Hematopoietic multipotent progenitor cell (in vitro differentiated cells): Measurements from ENCODE around the gene RABGGTB. TPM values are rescaled to one million over a fixed set of nuclear protein-coding genes. Genes with fewer than 3 reads are reported as not detected.
"Not testable (repeated sequence)": the region's sequence is repeated elsewhere in the genome, so short reads cannot be mapped to it uniquely, and the experiment has no call there.

Source experiments
- DNase-seq, 3 donors: peaks; one replicate each; pipeline ENCODE4 v3.0.0-alpha.2; 2011 to 2015; ENCODE audit warnings: low read depth in 2 of 3, low spot score in 2 of 3
- total RNA-seq: library from RNA; depleted of rRNA; stranded (reverse); fragments of >200 nt; gene quantifications from one replicate; pipeline ENCODE4 v1.2.3, GENCODE V29; 2012

RABGGTB gene
- total RNA-seq: 65.4 TPM

- DNase-seq: peak; percentile 89 to 97 (median 96)
Observed at GRCh38 chr1:75785983-75786853, at the start of gene RABGGTB. TSS of gene RABGGTB (plus strand) at chr1:75786256. CDS start at chr1:75786272, 16 bp downstream.

GRCh38 chr1:75742047-75742625, 43.9 kb upstream of the RABGGTB start:
- no peak for DNase-seq

- no peak for DNase-seq
Observed at GRCh38 chr1:75745276-75745675, 40.8 kb upstream of the RABGGTB start.

GRCh38 chr1:75757210-75757609, 28.8 kb upstream of the RABGGTB start:
- DNase-seq: not testable (repeated sequence)

GRCh38 chr1:75758543-75758942, 27.5 kb upstream of the RABGGTB start:
- DNase-seq: not testable (repeated sequence)

GRCh38 chr1:75764057-75764655, 21.9 kb upstream of the RABGGTB start:
- DNase-seq: no peak

GRCh38 chr1:75765697-75766355, 20.2 kb upstream of the RABGGTB start:
- no peak for DNase-seq

- no peak for DNase-seq
Observed at GRCh38 chr1:75768016-75768415, 18.0 kb upstream of the RABGGTB start.

- DNase-seq: no peak
Observed at GRCh38 chr1:75770761-75771160, 15.3 kb upstream of the RABGGTB start.

- DNase-seq: no peak
Observed at GRCh38 chr1:75771978-75772377, 14.1 kb upstream of the RABGGTB start.

GRCh38 chr1:75777812-75778211, 8.2 kb upstream of the RABGGTB start:
- DNase-seq: not testable (repeated sequence)

GRCh38 chr1:75778694-75779093, 7.4 kb upstream of the RABGGTB start:
- DNase-seq: not testable (repeated sequence)

- DNase-seq: not testable (repeated sequence)
Observed at GRCh38 chr1:75780183-75780582, 5.9 kb upstream of the RABGGTB start.

- DNase-seq: not testable (repeated sequence)
Observed at GRCh38 chr1:75783920-75784319, 2.1 kb upstream of the RABGGTB start.

GRCh38 chr1:75785320-75785982, 605 bp upstream of the RABGGTB start:
- DNase-seq: no peak

- no peak for DNase-seq
Observed at GRCh38 chr1:75786901-75787493, 941 bp downstream of the RABGGTB start.

- DNase-seq: no peak
Observed at GRCh38 chr1:75787524-75787923, 1.5 kb downstream of the RABGGTB start.

- DNase-seq: no peak
Observed at GRCh38 chr1:75789988-75790387, 3.9 kb downstream of the RABGGTB start.

GRCh38 chr1:75791022-75791421, 5.0 kb downstream of the RABGGTB start:
- DNase-seq: no peak

GRCh38 chr1:75792091-75792490, 6.0 kb downstream of the RABGGTB start:
- DNase-seq: no peak
